ENCODE data around the gene DPP3. TPM values are rescaled to one million over a fixed set of nuclear protein-coding genes. Genes with fewer than 3 reads are reported as not detected.
"Not testable (repeated sequence)": the region's sequence is repeated elsewhere in the genome, so short reads cannot be mapped to it uniquely, and the experiment has no call there.

The DPP3 gene
- polyA plus RNA-seq (2013, experiment 1 of 2), result 30.5 TPM
- 31.6 TPM for polyA plus RNA-seq (2013, experiment 2 of 2)

GRCh38 chr11:66480117-66480938 lies at the start of gene DPP3:
Gene DPP3 (plus strand): TSS chr11:66480434. CDS start chr11:66482201, 1,767 bp downstream.
- Histone ChIP-seq H3K9me3 (ENCODE audit: control insufficient read depth, low read length) (no peaks in the 10 kb centered on the region), H3K4me3 (ENCODE audit: extremely low read depth, insufficient read depth, low read length, poor library complexity, severe bottlenecking) (peak within 1 kb of the TSS; percentile 77), H3K36me3 (ENCODE audit: control insufficient read depth, insufficient read depth, low read length) (peaks cover 16% of the 10 kb centered on the region), H3K27ac (ENCODE audit: low read depth, low read length, severe bottlenecking) (peak within 1 kb of the TSS; percentile 89), H3K4me1 (ENCODE audit: control insufficient read depth, insufficient read depth, low read length, poor library complexity, severe bottlenecking) (no peaks in the 10 kb centered on the region)
- WGBS, 2 experiments (ENCODE audit: insufficient coverage in 2 of 2), result 0 to 1% methylated on average over 52 to 58 of the region's 62 CpGs

- not testable (repeated sequence) for H3K27ac ChIP-seq (ENCODE audit: low read depth, low read length, severe bottlenecking); H3K4me1 ChIP-seq (ENCODE audit: control insufficient read depth, insufficient read depth, low read length, poor library complexity, severe bottlenecking); H3K4me3 ChIP-seq (ENCODE audit: extremely low read depth, insufficient read depth, low read length, poor library complexity, severe bottlenecking); H3K9me3 ChIP-seq (ENCODE audit: control insufficient read depth, low read length)
- peaks cover 27% of the 10 kb centered on the region for H3K36me3 ChIP-seq (ENCODE audit: control insufficient read depth, insufficient read depth, low read length)
Measured at GRCh38 chr11:66431287-66431686, 48.9 kb upstream of the DPP3 start.

GRCh38 chr11:66431871-66432329 lies 48.3 kb upstream of the DPP3 start:
- not testable (repeated sequence) for H3K4me3 ChIP-seq (ENCODE audit: extremely low read depth, insufficient read depth, low read length, poor library complexity, severe bottlenecking); H3K27ac ChIP-seq (ENCODE audit: low read depth, low read length, severe bottlenecking); H3K9me3 ChIP-seq (ENCODE audit: control insufficient read depth, low read length); H3K4me1 ChIP-seq (ENCODE audit: control insufficient read depth, insufficient read depth, low read length, poor library complexity, severe bottlenecking)
- WGBS, 2 experiments (ENCODE audit: insufficient coverage in 2 of 2), result 85 to 95% methylated on average over 5 to 7 of the region's 8 CpGs
- peaks cover 28% of the 10 kb centered on the region for H3K36me3 ChIP-seq (ENCODE audit: control insufficient read depth, insufficient read depth, low read length)

- Histone ChIP-seq H3K27ac (ENCODE audit: low read depth, low read length, severe bottlenecking) (no peak overlapping the region), H3K9me3 (ENCODE audit: control insufficient read depth, low read length) (no peaks in the 10 kb centered on the region), H3K4me3 (ENCODE audit: extremely low read depth, insufficient read depth, low read length, poor library complexity, severe bottlenecking) (no peak overlapping the region), H3K36me3 (ENCODE audit: control insufficient read depth, insufficient read depth, low read length) (peaks cover 29% of the 10 kb centered on the region), H3K4me1 (ENCODE audit: control insufficient read depth, insufficient read depth, low read length, poor library complexity, severe bottlenecking) (no peaks in the 10 kb centered on the region)
- WGBS, 2 experiments (ENCODE audit: insufficient coverage in 2 of 2), result 94 to 96% methylated on average over 5 to 7 of the region's 7 CpGs
Measured at GRCh38 chr11:66432597-66432996, 47.6 kb upstream of the DPP3 start.

- H3K27ac ChIP-seq (ENCODE audit: low read depth, low read length, severe bottlenecking), result no peak overlapping the region
Measured at GRCh38 chr11:66437979-66438503, 42.2 kb upstream of the DPP3 start.

GRCh38 chr11:66438504-66439466 lies 41.4 kb upstream of the DPP3 start, which contains the start of gene MRPL11:
Gene MRPL11 (minus strand): TSS chr11:66438848. CDS start chr11:66438754, 94 bp downstream.
- 7 to 12% methylated on average over 34 to 40 of the region's 45 CpGs for WGBS, 2 experiments (ENCODE audit: insufficient coverage in 2 of 2)
- peak within 1 kb of the TSS; percentile 82 for H3K4me3 ChIP-seq (ENCODE audit: extremely low read depth, insufficient read depth, low read length, poor library complexity, severe bottlenecking)
- H3K4me1 ChIP-seq (ENCODE audit: control insufficient read depth, insufficient read depth, low read length, poor library complexity, severe bottlenecking), result no peaks in the 10 kb centered on the region
- H3K9me3 ChIP-seq (ENCODE audit: control insufficient read depth, low read length), result peaks cover 11% of the 10 kb centered on the region
- peak within 1 kb of the TSS; percentile 79 for H3K27ac ChIP-seq (ENCODE audit: low read depth, low read length, severe bottlenecking)
- H3K36me3 ChIP-seq (ENCODE audit: control insufficient read depth, insufficient read depth, low read length), result peaks cover 23% of the 10 kb centered on the region

More at GRCh38 chr11:66437979-66438503, 42.2 kb upstream of the DPP3 start:
- Histone ChIP-seq H3K36me3 (ENCODE audit: control insufficient read depth, insufficient read depth, low read length) (peaks cover 24% of the 10 kb centered on the region), H3K4me1 (ENCODE audit: control insufficient read depth, insufficient read depth, low read length, poor library complexity, severe bottlenecking) (no peaks in the 10 kb centered on the region), H3K4me3 (ENCODE audit: extremely low read depth, insufficient read depth, low read length, poor library complexity, severe bottlenecking) (peak overlapping the region; percentile 82), H3K9me3 (ENCODE audit: control insufficient read depth, low read length) (peaks cover 4% of the 10 kb centered on the region)
- WGBS, 2 experiments (ENCODE audit: insufficient coverage in 2 of 2), result 14 to 60% methylated on average over 1 to 4 of the region's 12 CpGs

GRCh38 chr11:66440101-66440939 lies 39.9 kb upstream of the DPP3 start:
- not testable (repeated sequence) for H3K4me1 ChIP-seq (ENCODE audit: control insufficient read depth, insufficient read depth, low read length, poor library complexity, severe bottlenecking); H3K27ac ChIP-seq (ENCODE audit: low read depth, low read length, severe bottlenecking); H3K4me3 ChIP-seq (ENCODE audit: extremely low read depth, insufficient read depth, low read length, poor library complexity, severe bottlenecking)
- H3K9me3 ChIP-seq (ENCODE audit: control insufficient read depth, low read length), result peaks cover 13% of the 10 kb centered on the region
- 87 to 93% methylated on average over 16 to 23 of the region's 29 CpGs for WGBS, 2 experiments (ENCODE audit: insufficient coverage in 2 of 2)
- peaks cover 19% of the 10 kb centered on the region for H3K36me3 ChIP-seq (ENCODE audit: control insufficient read depth, insufficient read depth, low read length)

- H3K4me1 ChIP-seq (ENCODE audit: control insufficient read depth, insufficient read depth, low read length, poor library complexity, severe bottlenecking); H3K27ac ChIP-seq (ENCODE audit: low read depth, low read length, severe bottlenecking); H3K4me3 ChIP-seq (ENCODE audit: extremely low read depth, insufficient read depth, low read length, poor library complexity, severe bottlenecking): not testable (repeated sequence)
- H3K36me3 ChIP-seq (ENCODE audit: control insufficient read depth, insufficient read depth, low read length), result peaks cover 13% of the 10 kb centered on the region
- H3K9me3 ChIP-seq (ENCODE audit: control insufficient read depth, low read length), result peaks cover 13% of the 10 kb centered on the region
- WGBS, 2 experiments (ENCODE audit: insufficient coverage in 2 of 2), result 94 to 95% methylated on average over 18 to 25 of the region's 27 CpGs
Measured at GRCh38 chr11:66440940-66441282, 39.3 kb upstream of the DPP3 start.

- H3K36me3 ChIP-seq (ENCODE audit: control insufficient read depth, insufficient read depth, low read length), result no peaks in the 10 kb centered on the region
- no peak overlapping the region for H3K27ac ChIP-seq (ENCODE audit: low read depth, low read length, severe bottlenecking)
- no peak overlapping the region for H3K4me3 ChIP-seq (ENCODE audit: extremely low read depth, insufficient read depth, low read length, poor library complexity, severe bottlenecking)
- H3K9me3 ChIP-seq (ENCODE audit: control insufficient read depth, low read length), result peaks cover 13% of the 10 kb centered on the region
- no peaks in the 10 kb centered on the region for H3K4me1 ChIP-seq (ENCODE audit: control insufficient read depth, insufficient read depth, low read length, poor library complexity, severe bottlenecking)
- WGBS, 2 experiments (ENCODE audit: insufficient coverage in 2 of 2), result 88 to 95% methylated on average over 4 of the region's 4 CpGs
Measured at GRCh38 chr11:66443602-66444001, 36.6 kb upstream of the DPP3 start.

- Histone ChIP-seq H3K36me3 (ENCODE audit: control insufficient read depth, insufficient read depth, low read length) (no peaks in the 10 kb centered on the region), H3K4me1 (ENCODE audit: control insufficient read depth, insufficient read depth, low read length, poor library complexity, severe bottlenecking) (no peaks in the 10 kb centered on the region), H3K27ac (ENCODE audit: low read depth, low read length, severe bottlenecking) (no peak overlapping the region), H3K9me3 (ENCODE audit: control insufficient read depth, low read length) (peaks cover 13% of the 10 kb centered on the region), H3K4me3 (ENCODE audit: extremely low read depth, insufficient read depth, low read length, poor library complexity, severe bottlenecking) (no peak overlapping the region)
Measured at GRCh38 chr11:66447012-66447411, 33.2 kb upstream of the DPP3 start.

Measured in mesodermal cell (in vitro differentiated cells).